Loucy (cell line): Measurements from ENCODE around the gene OIT3.

ENCODE experiments used
- H2AFZ ChIP-seq: fragments of 200-600 bp; sonication (generic); 2 replicates; pipeline ENCODE4 v1.6.0; 2016; ENCODE audit warnings: antibody characterized with exemption, mild to moderate bottlenecking, low read length, moderate library complexity
- H3F3A ChIP-seq: fragments of 200-600 bp; 2 replicates; pipeline ENCODE4 v1.6.0; 2016; ENCODE audit warnings: antibody characterized with exemption, low read depth, mild to moderate bottlenecking
- H3K27me3 ChIP-seq: fragments of 200-600 bp; sonication (generic); 2 replicates; pipeline ENCODE4 v1.6.1; 2014; ENCODE audit warnings: low read length, mild to moderate bottlenecking; ENCODE audit not compliant: insufficient read depth, poor library complexity, severe bottlenecking
- H3K36me3 ChIP-seq: fragments of 200-600 bp; sonication (generic); 2 replicates; pipeline ENCODE4 v1.6.1; 2016; ENCODE audit warnings: low read length; ENCODE audit not compliant: insufficient read depth
- H3K4me1 ChIP-seq: fragments of 200-600 bp; sonication (generic); 2 replicates; pipeline ENCODE4 v1.5.1; 2014; ENCODE audit warnings: low read length, mild to moderate bottlenecking; ENCODE audit not compliant: insufficient read depth, poor library complexity, severe bottlenecking
- H3K4me2 ChIP-seq: fragments of 200-600 bp; sonication (generic); 2 replicates; pipeline ENCODE4 v1.6.0; 2014; ENCODE audit warnings: antibody characterized with exemption, low read length, low read depth, mild to moderate bottlenecking; ENCODE audit not compliant: poor library complexity, severe bottlenecking
- H3K4me3 ChIP-seq: fragments of 200-600 bp; sonication (generic); 2 replicates; pipeline ENCODE4 v1.5.1; 2014; ENCODE audit warnings: low read length, mild to moderate bottlenecking, mixed read lengths; ENCODE audit not compliant: poor library complexity, severe bottlenecking
- H3K79me2 ChIP-seq: fragments of 200-600 bp; sonication (generic); 2 replicates; pipeline ENCODE4 v1.6.1; 2014; ENCODE audit warnings: low read length; ENCODE audit not compliant: insufficient read depth
- H3K9ac ChIP-seq: fragments of 200-600 bp; sonication (generic); 2 replicates; pipeline ENCODE4 v1.6.0; 2014; ENCODE audit warnings: mild to moderate bottlenecking, low read depth, low read length, moderate library complexity; ENCODE audit not compliant: poor library complexity, severe bottlenecking
- H3K9me2 ChIP-seq: fragments of 200-600 bp; sonication (generic); replicated peaks from 2 replicates; pipeline ENCODE4 v1.6.1; 2016; ENCODE audit warnings: low read depth, low read length, mixed read lengths
- H3K9me3 ChIP-seq: fragments of 200-600 bp; sonication (generic); 2 replicates; pipeline ENCODE4 v1.6.1; 2014; ENCODE audit warnings: mild to moderate bottlenecking, antibody characterized with exemption, low read length, low read depth; ENCODE audit not compliant: insufficient read depth
- H4K20me1 ChIP-seq: fragments of 200-600 bp; sonication (generic); 2 replicates; pipeline ENCODE4 v1.6.0; 2014; ENCODE audit warnings: antibody characterized with exemption, low read length, mild to moderate bottlenecking; ENCODE audit not compliant: insufficient read depth, poor library complexity, severe bottlenecking
- CTCF ChIP-seq: fragments of 200-600 bp; sonication (generic); conservative IDR thresholded peaks from 2 replicates; pipeline ENCODE4 v1.5.1; 2014; ENCODE audit warnings: mild to moderate bottlenecking, antibody characterized with exemption, low read length
- EZH2phosphoT487 ChIP-seq: fragments of 200-600 bp; IDR thresholded peaks from 2 replicates; pipeline ENCODE4 v1.6.1; 2018; ENCODE audit warnings: antibody characterized with exemption, mild to moderate bottlenecking, moderate library complexity, borderline replicate concordance

Gene OIT3

GRCh38 chr10:72981028-72981881, 87.7 kb downstream of the OIT3 start:
- Histone ChIP-seq H3K9ac (no peak overlapping the region), H3F3A (no peaks in the 10 kb centered on the region), H3K36me3 (no peaks in the 10 kb centered on the region), H3K79me2 (no peaks in the 10 kb centered on the region), H3K27me3 (no peaks in the 10 kb centered on the region), H3K4me2 (no peak overlapping the region), H3K4me3 (no peak overlapping the region), H4K20me1 (no peaks in the 10 kb centered on the region), H2AFZ (no peak overlapping the region), H3K9me3 (peaks cover 12% of the 10 kb centered on the region; the same call in 1 of the 2 replicates), H3K9me2 (no peaks in the 10 kb centered on the region), H3K4me1 (no peaks in the 10 kb centered on the region)
- TF ChIP-seq CTCF = no peak
- TF ChIP-seq EZH2phosphoT487 = no peak

DNA sequence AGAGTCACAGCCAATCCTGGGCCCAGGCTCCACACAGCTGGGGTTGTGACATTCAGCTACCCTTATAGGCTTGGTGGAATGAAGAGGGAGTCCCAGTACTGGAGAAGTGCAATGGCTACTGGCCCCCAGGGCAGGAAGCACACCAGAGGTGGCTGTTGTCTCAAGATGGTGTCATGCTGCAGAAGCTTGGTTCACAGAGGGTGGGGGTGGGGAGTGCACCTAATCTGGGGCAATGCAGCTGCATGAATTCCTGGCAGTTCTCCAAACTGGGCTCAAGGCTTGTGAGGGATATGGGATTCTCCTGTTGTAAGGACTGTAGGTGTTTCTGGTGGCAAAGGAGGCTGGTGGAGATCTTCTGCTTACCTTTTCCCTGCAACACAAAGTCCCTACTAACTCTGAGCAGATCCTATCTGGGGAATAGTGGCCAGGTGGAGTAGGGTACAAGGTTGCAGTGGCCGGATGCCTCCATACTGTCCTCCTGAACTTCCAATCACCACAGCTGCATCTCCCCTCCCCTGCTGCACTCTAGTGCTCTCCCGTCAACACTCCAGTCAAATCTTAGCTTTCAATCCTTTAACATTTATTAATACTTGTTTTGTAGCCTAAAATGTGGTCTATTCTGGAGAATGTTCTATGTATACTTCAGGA, 88.5 kb downstream of the OIT3 start:
- H4K20me1 ChIP-seq = no peaks in the 10 kb centered on the region
- H2AFZ ChIP-seq = no peak overlapping the region
- no peak overlapping the region for H3K9ac ChIP-seq
- no peaks in the 10 kb centered on the region for H3F3A ChIP-seq
- no peak overlapping the region for H3K4me3 ChIP-seq
- no peaks in the 10 kb centered on the region for H3K9me2 ChIP-seq
- no peak for TF ChIP-seq EZH2phosphoT487
- TF ChIP-seq CTCF = no peak
- H3K79me2 ChIP-seq = no peaks in the 10 kb centered on the region
- peaks cover 6% of the 10 kb centered on the region; the same call in 1 of the 2 replicates for H3K9me3 ChIP-seq
- H3K27me3 ChIP-seq = no peaks in the 10 kb centered on the region
- no peak overlapping the region for H3K4me2 ChIP-seq
- H3K36me3 ChIP-seq = no peaks in the 10 kb centered on the region
- no peaks in the 10 kb centered on the region for H3K4me1 ChIP-seq
